ENCODE measurements around the gene LUZP2. TPM values are rescaled to one million over a fixed set of nuclear protein-coding genes. Genes with fewer than 3 reads are reported as not detected.

The LUZP2 gene
- polyA plus RNA-seq, 1 donor from 2014 or later = 15.5 TPM

DNA sequence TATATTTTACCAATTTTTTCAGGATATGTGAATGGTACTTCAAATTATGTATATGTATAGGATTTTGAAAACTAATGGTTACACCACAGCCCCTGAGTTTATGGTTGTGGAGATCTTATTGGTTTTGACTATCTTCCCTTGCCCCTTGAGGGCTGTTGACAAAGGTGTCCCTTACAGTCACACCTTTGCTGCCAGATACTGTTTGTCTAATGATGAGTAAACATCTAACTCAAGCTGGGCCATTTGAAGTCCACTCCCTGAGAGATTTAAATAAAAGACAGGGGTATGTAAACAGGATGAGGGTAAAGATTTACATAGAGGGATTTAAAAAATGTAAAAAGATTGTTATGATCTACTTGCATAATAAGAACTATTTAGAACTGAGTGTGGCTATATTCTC is 38.9 kb upstream of the LUZP2 start:
- Histone ChIP-seq H3K4me2 (ENCODE audit: low read length) (no peak overlapping the region), H3K27me3 (ENCODE audit: insufficient read depth, low read depth, low read length) (no peaks in the 10 kb centered on the region), H3F3A (ENCODE audit: insufficient read depth, low read length, poor library complexity, severe bottlenecking) (no peaks in the 10 kb centered on the region), H3K9ac (ENCODE audit: low read length) (no peak overlapping the region), H2AFZ (ENCODE audit: low read depth, low read length) (no peak overlapping the region), H3K79me2 (replicated peaks; ENCODE audit: insufficient read depth, low read length) (no peaks in the 10 kb centered on the region), H4K20me1 (ENCODE audit: insufficient read depth) (no peaks in the 10 kb centered on the region), H3K4me3 (ENCODE audit: low read length) (no peak overlapping the region), H3K27ac (ENCODE audit: low read length) (no peak overlapping the region), H3K9me2 (ENCODE audit: insufficient read depth, low read length) (no peaks in the 10 kb centered on the region), H3K36me3 (ENCODE audit: insufficient read depth, low read length) (no peaks in the 10 kb centered on the region), H3K9me3 (ENCODE audit: low read length) (no peaks in the 10 kb centered on the region)
- TF ChIP-seq EZH2 (IDR thresholded peaks at IDR 0.05; ENCODE audit: borderline replicate concordance, insufficient read depth, low read length, poor library complexity, severe bottlenecking) (no peak), SMC3 (conservative IDR thresholded peaks at IDR 0.05; ENCODE audit: poor library complexity) (no peak), CTCF (IDR thresholded peaks at IDR 0.05; ENCODE audit: poor library complexity, severe bottlenecking) (no peak), EP300 (conservative IDR thresholded peaks at IDR 0.05; ENCODE audit: poor library complexity, severe bottlenecking) (no peak), TAF1 (IDR thresholded peaks at IDR 0.05; ENCODE audit: low read depth) (no peak)

- H3K4me3 ChIP-seq (ENCODE audit: low read length) = no peak overlapping the region
- H2AFZ ChIP-seq (ENCODE audit: low read depth, low read length) = no peak overlapping the region
- H3K36me3 ChIP-seq (ENCODE audit: insufficient read depth, low read length) = no peaks in the 10 kb centered on the region
- no peak overlapping the region for H3K4me2 ChIP-seq (ENCODE audit: low read length)
- TF ChIP-seq MXI1 (conservative IDR thresholded peaks at IDR 0.05; ENCODE audit: poor library complexity, severe bottlenecking) = no peak
- TF ChIP-seq SMC3 (conservative IDR thresholded peaks at IDR 0.05; ENCODE audit: poor library complexity) = no peak
- H3K79me2 ChIP-seq (replicated peaks; ENCODE audit: insufficient read depth, low read length) = no peaks in the 10 kb centered on the region
- no peaks in the 10 kb centered on the region for H4K20me1 ChIP-seq (ENCODE audit: insufficient read depth)
- H3K27ac ChIP-seq (ENCODE audit: low read length) = no peak overlapping the region
- H3K9ac ChIP-seq (ENCODE audit: low read length) = no peak overlapping the region
- no peaks in the 10 kb centered on the region for H3K9me3 ChIP-seq (ENCODE audit: low read length)
- H3F3A ChIP-seq (ENCODE audit: insufficient read depth, low read length, poor library complexity, severe bottlenecking) = no peaks in the 10 kb centered on the region
- H3K27me3 ChIP-seq (ENCODE audit: insufficient read depth, low read depth, low read length) = no peaks in the 10 kb centered on the region
- H3K9me2 ChIP-seq (ENCODE audit: insufficient read depth, low read length) = no peaks in the 10 kb centered on the region
These were observed 26.4 kb upstream of the LUZP2 start for GRCh38 chr11:24470431-24470830.

- Histone ChIP-seq H3K9me3 (ENCODE audit: low read length) (no peaks in the 10 kb centered on the region), H3K4me2 (ENCODE audit: low read length) (no peak overlapping the region), H4K20me1 (ENCODE audit: insufficient read depth) (no peaks in the 10 kb centered on the region), H3K36me3 (ENCODE audit: insufficient read depth, low read length) (no peaks in the 10 kb centered on the region), H3K9me2 (ENCODE audit: insufficient read depth, low read length) (no peaks in the 10 kb centered on the region), H3K27me3 (ENCODE audit: insufficient read depth, low read depth, low read length) (no peaks in the 10 kb centered on the region), H3K79me2 (replicated peaks; ENCODE audit: insufficient read depth, low read length) (no peaks in the 10 kb centered on the region), H3K4me3 (ENCODE audit: low read length) (no peak overlapping the region), H3K27ac (ENCODE audit: low read length) (no peak overlapping the region), H3F3A (ENCODE audit: insufficient read depth, low read length, poor library complexity, severe bottlenecking) (no peaks in the 10 kb centered on the region), H2AFZ (ENCODE audit: low read depth, low read length) (no peak overlapping the region), H3K9ac (ENCODE audit: low read length) (no peak overlapping the region)
- TF ChIP-seq MXI1 (conservative IDR thresholded peaks at IDR 0.05; ENCODE audit: poor library complexity, severe bottlenecking) (no peak), EP300 (conservative IDR thresholded peaks at IDR 0.05; ENCODE audit: poor library complexity, severe bottlenecking) (no peak), POLR2AphosphoS5 (IDR thresholded peaks at IDR 0.05) (no peak), CTCF (IDR thresholded peaks at IDR 0.05; ENCODE audit: poor library complexity, severe bottlenecking) (no peak), EZH2 (IDR thresholded peaks at IDR 0.05; ENCODE audit: borderline replicate concordance, insufficient read depth, low read length, poor library complexity, severe bottlenecking) (no peak), TAF1 (IDR thresholded peaks at IDR 0.05; ENCODE audit: low read depth) (no peak), RAD21 (conservative IDR thresholded peaks at IDR 0.05) (no peak), SMC3 (conservative IDR thresholded peaks at IDR 0.05; ENCODE audit: poor library complexity) (no peak), REST (IDR thresholded peaks at IDR 0.05; ENCODE audit: borderline replicate concordance) (no peak)
These were observed 25.8 kb upstream of the LUZP2 start for GRCh38 chr11:24471084-24471483.

All from neural cell (in vitro differentiated cells).